ENCODE measurements around the gene SPAG5.

- TF ChIP-seq EZH2 (IDR thresholded peaks at IDR 0.05; ENCODE audit: insufficient read depth, poor library complexity, severe bottlenecking) (no peak), EZH2phosphoT487 (IDR thresholded peaks at IDR 0.05; ENCODE audit: insufficient read depth, low read depth) (no peak)
These were observed 27.3 kb downstream of the SPAG5 start, which contains the start of gene PIGS for GRCh38 chr17:28571361-28572122.
